ENCODE measurements around the gene ABHD3. TPM values are rescaled to one million over a fixed set of nuclear protein-coding genes. Genes with fewer than 3 reads are reported as not detected.
"Not testable (repeated sequence)": the region's sequence is repeated elsewhere in the genome, so short reads cannot be mapped to it uniquely, and the experiment has no call there.

Gene ABHD3
- total RNA-seq, 6 experiments from 2014 or later = 20.1 to 22.3 (median 21.4) TPM

GRCh38 chr18:21612125-21613039, 92.2 kb downstream of the ABHD3 start, which contains the start of gene SNRPD1:
Gene SNRPD1, plus strand, starts transcription at chr18:21612314. Its CDS starts 116 bp downstream, at chr18:21612430.
- peak within 1 kb of the TSS; percentile 65 to 92 (median 72) for H3K4me3 ChIP-seq
- ATAC-seq = peak; percentile 99 to 100 (median 100)
- TF ChIP-seq CTCF (IDR thresholded peaks at IDR 0.05) (peak; percentile 92 to 99 (median 97)), POLR2A (IDR thresholded peaks at IDR 0.05) (peak; percentile 76)
- intact Hi-C loops (cut with DNase I) = no loop called here
- no peaks in the 10 kb centered on the region for H3K27me3 ChIP-seq
- peak within 1 kb of the TSS; percentile 35 to 78 (median 67) for H3K27ac ChIP-seq
- no peaks in the 10 kb centered on the region for H3K9me3 ChIP-seq
- peak; percentile 88 to 90 (median 90) for DNase-seq
- peaks cover 0 to 9% (median 0%) of the 10 kb centered on the region in 4 donors for H3K4me1 ChIP-seq
- H3K36me3 ChIP-seq = peaks cover 0 to 3% (median 0%) of the 10 kb centered on the region in 4 donors
- WGBS (ENCODE audit: insufficient coverage, low coverage, low lambda C conversion rate, missing lambda C conversion rate) = under 1% methylated on average over 51 of the region's 59 CpGs

- intact Hi-C loops (cut with DNase I); DNase-seq; H3K27me3 ChIP-seq; H3K36me3 ChIP-seq; H3K4me1 ChIP-seq; H3K9me3 ChIP-seq: not testable (repeated sequence)
- Histone ChIP-seq H3K4me3 (peak overlapping the region; percentile 65 to 92 (median 72)), H3K27ac (peak overlapping the region; percentile 35 to 78 (median 67))
- peak in 2 of 4 donors; percentile 1 to 2 for ATAC-seq
- WGBS (ENCODE audit: insufficient coverage, low coverage, low lambda C conversion rate, missing lambda C conversion rate) = 40% methylated on average over 23 of the region's 30 CpGs
These were observed 93.0 kb downstream of the ABHD3 start for GRCh38 chr18:21611401-21612124.

- Histone ChIP-seq H3K36me3 (no peaks in the 10 kb centered on the region), H3K27me3 (no peaks in the 10 kb centered on the region), H3K27ac (peak overlapping the region in 1 of 3 donors; percentile 59), H3K9me3 (no peaks in the 10 kb centered on the region), H3K4me1 (no peaks in the 10 kb centered on the region), H3K4me3 (no peak overlapping the region)
- TF ChIP-seq POLR2A (IDR thresholded peaks at IDR 0.05) (no peak), CTCF (IDR thresholded peaks at IDR 0.05) (no peak)
- intact Hi-C loops (cut with DNase I) = no loop called here
- ATAC-seq = peak in 1 of 4 donors; percentile 23
- DNase-seq = no peak
These were observed 99.4 kb downstream of the ABHD3 start for GRCh38 chr18:21605213-21605612.

- DNase-seq (no peak), ATAC-seq (no peak)
- TF ChIP-seq CTCF (IDR thresholded peaks at IDR 0.05) (no peak), POLR2A (IDR thresholded peaks at IDR 0.05) (no peak)
- Histone ChIP-seq H3K4me1 (no peaks in the 10 kb centered on the region), H3K4me3 (no peak overlapping the region), H3K27me3 (no peaks in the 10 kb centered on the region), H3K9me3 (no peaks in the 10 kb centered on the region), H3K27ac (peak overlapping the region in 2 of 3 donors; percentile 12 to 59), H3K36me3 (no peaks in the 10 kb centered on the region)
- 18% methylated on average over 2 of the region's 2 CpGs for WGBS (ENCODE audit: insufficient coverage, low coverage, low lambda C conversion rate, missing lambda C conversion rate)
- intact Hi-C loops (cut with DNase I) = no loop called here
These were observed 99.9 kb downstream of the ABHD3 start for GRCh38 chr18:21604671-21605070.

- H3K4me1 ChIP-seq = peaks cover 0 to 10% (median 0%) of the 10 kb centered on the region in 4 donors
- H3K27me3 ChIP-seq = no peaks in the 10 kb centered on the region
- ATAC-seq (no peak), DNase-seq (no peak)
- no peaks in the 10 kb centered on the region for H3K9me3 ChIP-seq
- intact Hi-C loops (cut with DNase I) = no loop called here
- WGBS (ENCODE audit: insufficient coverage, low coverage, low lambda C conversion rate, missing lambda C conversion rate) = 41% methylated on average over 3 of the region's 5 CpGs
- H3K36me3 ChIP-seq = no peaks in the 10 kb centered on the region
- TF ChIP-seq POLR2A (IDR thresholded peaks at IDR 0.05) (no peak), CTCF (IDR thresholded peaks at IDR 0.05) (no peak)
- no peak overlapping the region for H3K4me3 ChIP-seq
- no peak overlapping the region for H3K27ac ChIP-seq
These were observed 102.3 kb downstream of the ABHD3 start for GRCh38 chr18:21602299-21602587.
